Measurements from ENCODE around the gene HTRA1. TPM values are rescaled to one million over a fixed set of nuclear protein-coding genes. Genes with fewer than 3 reads are reported as not detected.

The HTRA1 gene
- polyA plus RNA-seq, 1 of the 3 experiments (the other 2 are of a cell fraction): 291 TPM

GRCh38 chr10:122505885-122506645 lies 44.7 kb downstream of the HTRA1 start:
- TF ChIP-seq FOSL2 (IDR thresholded peaks at IDR 0.05; ENCODE audit: borderline replicate concordance, low read depth): no peak
- TF ChIP-seq MEF2A (IDR thresholded peaks at IDR 0.05; ENCODE audit: borderline replicate concordance, low read depth): no peak
- TF ChIP-seq FOXJ3 (CRISPR knock-in tag; IDR thresholded peaks at IDR 0.05): no peak
- TF ChIP-seq REST (IDR thresholded peaks at IDR 0.05; ENCODE audit: low read depth, low read length): no peak
- TF ChIP-seq TAF1 (IDR thresholded peaks at IDR 0.05; ENCODE audit: borderline replicate concordance, low read depth, low read length): no peak
- no peak for TF ChIP-seq USF2 (IDR thresholded peaks at IDR 0.05; ENCODE audit: borderline replicate concordance, low read depth, low read length)
- no peak for TF ChIP-seq FOXM1 (IDR thresholded peaks at IDR 0.05; ENCODE audit: low read depth)
- no peak for TF ChIP-seq CTCF (IDR thresholded peaks at IDR 0.05)
- 92% methylated on average over 9 of the region's 15 CpGs for WGBS (ENCODE audit: low lambda C conversion rate)
- no peaks in the 10 kb centered on the region for H3K9me3 ChIP-seq
- H3F3A ChIP-seq (replicated peaks; ENCODE audit: insufficient read depth): no peaks in the 10 kb centered on the region
- no peak overlapping the region for H3K4me2 ChIP-seq
- DNase-seq: no peak
- POLR2A ChIA-PET: no interaction called here
- H3K79me2 ChIP-seq (ENCODE audit: insufficient read depth): peaks cover 12% of the 10 kb centered on the region; the same call in 1 of the 2 replicates
- H3K4me1 ChIP-seq (ENCODE audit: control insufficient read depth in 1 of 2, insufficient read depth in 2 of 2, low read depth in 1 of 2, low read length in 1 of 2): peaks cover 7 to 20% of the 10 kb centered on the region in 2 experiments; a peak in 3 of 4 replicates
- H3K27me3 ChIP-seq (ENCODE audit: insufficient read depth): no peaks in the 10 kb centered on the region
- CTCF ChIA-PET: interaction anchor here (1.2 kb wide), 1 partner anchor 59 kb away, joined by 3 read pairs; no protein-coding TSS in a partner anchor
- H3K9me2 ChIP-seq: no peaks in the 10 kb centered on the region
- H4K20me1 ChIP-seq (ENCODE audit: insufficient read depth): no peaks in the 10 kb centered on the region
- H3K27ac ChIP-seq (ENCODE audit: low read depth in 2 of 2, low read length in 1 of 2): no peak overlapping the region
- H3K9ac ChIP-seq: no peak overlapping the region
- H2AFZ ChIP-seq (ENCODE audit: low read depth): no peak overlapping the region
- H3K4me3 ChIP-seq (ENCODE audit: low read depth in 2 of 2, low read length in 1 of 2): no peak overlapping the region
- peaks cover 23 to 31% of the 10 kb centered on the region in 2 experiments for H3K36me3 ChIP-seq (replicated peaks in 1 of 2; ENCODE audit: control insufficient read depth in 1 of 2, insufficient read depth in 2 of 2, low read length in 1 of 2)

Measured in SK-N-SH (cell line).